IPS-15b (cell line): ENCODE data around the gene ANP32A.

Experiments used
- H3K27me3 ChIP-seq: one replicate; pipeline ENCODE4 v1.6.1; 2013; ENCODE audit warnings: low read length; ENCODE audit not compliant: control insufficient read depth, insufficient read depth
- H3K36me3 ChIP-seq: one replicate; pipeline ENCODE4 v1.6.1; 2013; ENCODE audit warnings: low read length; ENCODE audit not compliant: control insufficient read depth, insufficient read depth
- H3K4me1 ChIP-seq: one replicate; pipeline ENCODE4 v1.6.1; 2013; ENCODE audit warnings: mild to moderate bottlenecking, low read length; ENCODE audit not compliant: control insufficient read depth, insufficient read depth
- H3K4me3 ChIP-seq: one replicate; pipeline ENCODE4 v1.5.1; 2013; ENCODE audit warnings: low read depth, low read length
- H3K9ac ChIP-seq: one replicate; pipeline ENCODE4 v1.6.1; 2013; ENCODE audit warnings: low read depth, mild to moderate bottlenecking, low read length
- H3K9me3 ChIP-seq: one replicate; pipeline ENCODE4 v1.6.1; 2013; ENCODE audit warnings: mild to moderate bottlenecking, low read length; ENCODE audit not compliant: control insufficient read depth, insufficient read depth

Gene ANP32A

DNA sequence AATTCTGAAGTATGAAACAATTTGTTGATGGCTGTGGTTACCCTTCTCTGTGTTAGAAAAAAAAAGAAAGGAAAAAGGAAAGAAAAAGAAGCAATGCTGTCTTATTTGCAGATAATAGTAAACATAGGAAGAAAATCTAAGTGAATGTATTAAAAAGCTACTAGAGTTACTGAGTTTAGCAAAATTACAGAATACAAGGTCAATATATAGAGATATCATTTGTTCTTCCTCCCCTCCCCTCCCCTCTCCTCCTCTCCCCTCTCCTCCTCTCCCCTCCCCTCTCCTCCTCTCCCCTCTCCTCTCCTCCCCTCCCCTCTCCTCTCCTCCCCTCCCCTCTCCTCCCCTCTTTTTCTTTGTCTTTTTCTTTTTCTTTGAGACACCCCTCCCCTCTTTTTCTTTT is 69.1 kb downstream of the ANP32A start:
- no peaks in the 10 kb centered on the region for H3K9me3 ChIP-seq
- no peak overlapping the region for H3K9ac ChIP-seq
- no peaks in the 10 kb centered on the region for H3K36me3 ChIP-seq
- H3K4me3 ChIP-seq, result no peak overlapping the region
- no peaks in the 10 kb centered on the region for H3K27me3 ChIP-seq
- H3K4me1 ChIP-seq, result no peaks in the 10 kb centered on the region

- H3K9ac ChIP-seq, result no peak overlapping the region
- H3K27me3 ChIP-seq, result no peaks in the 10 kb centered on the region
- H3K9me3 ChIP-seq, result no peaks in the 10 kb centered on the region
- H3K4me1 ChIP-seq, result no peaks in the 10 kb centered on the region
- no peaks in the 10 kb centered on the region for H3K36me3 ChIP-seq
- H3K4me3 ChIP-seq, result no peak overlapping the region
These were observed 70.9 kb downstream of the ANP32A start for GRCh38 chr15:68749793-68750192.

GRCh38 chr15:68749365-68749764 is 71.3 kb downstream of the ANP32A start:
- no peak overlapping the region for H3K4me3 ChIP-seq
- no peaks in the 10 kb centered on the region for H3K27me3 ChIP-seq
- no peaks in the 10 kb centered on the region for H3K36me3 ChIP-seq

GRCh38 chr15:68743256-68743655 is 77.4 kb downstream of the ANP32A start:
- Histone ChIP-seq H3K36me3 (no peaks in the 10 kb centered on the region), H3K9ac (no peak overlapping the region), H3K4me3 (no peak overlapping the region), H3K4me1 (no peaks in the 10 kb centered on the region), H3K9me3 (no peaks in the 10 kb centered on the region), H3K27me3 (no peaks in the 10 kb centered on the region)

More at GRCh38 chr15:68749365-68749764, 71.3 kb downstream of the ANP32A start:
- Histone ChIP-seq H3K4me1 (no peaks in the 10 kb centered on the region), H3K9me3 (no peaks in the 10 kb centered on the region), H3K9ac (no peak overlapping the region)

DNA sequence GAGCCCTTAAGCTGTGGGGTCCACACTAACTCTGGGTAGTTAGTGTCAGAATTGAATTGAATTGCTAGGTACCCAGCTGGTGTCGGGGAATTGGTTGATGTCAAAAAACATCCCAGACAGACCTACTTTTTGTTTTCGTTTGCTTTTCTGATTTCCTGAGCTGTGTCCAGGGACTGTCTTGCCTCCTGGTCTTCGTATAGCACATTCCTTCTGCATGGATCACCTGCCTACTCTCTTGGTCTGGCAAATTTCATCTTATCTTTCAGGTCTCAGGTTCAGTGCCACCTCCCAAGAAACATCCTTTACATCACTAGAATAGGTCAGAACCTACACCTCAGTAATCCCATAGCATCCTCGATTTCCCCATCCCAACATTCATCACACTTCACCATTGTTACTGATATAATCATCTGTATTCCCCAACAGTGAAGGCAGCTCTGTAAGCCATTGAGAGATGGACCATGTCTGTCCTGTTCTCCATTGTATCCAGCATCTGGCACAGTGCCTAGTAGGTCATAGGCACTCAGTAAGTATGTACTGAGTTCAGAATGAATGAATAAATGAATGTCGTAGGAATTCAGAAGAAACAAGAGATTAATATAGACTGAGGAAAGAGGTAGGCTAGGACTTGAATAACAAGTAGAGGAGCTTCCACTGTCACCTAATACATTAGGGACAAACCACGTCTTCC is 81.2 kb downstream of the ANP32A start:
- Histone ChIP-seq H3K27me3 (no peaks in the 10 kb centered on the region), H3K36me3 (no peaks in the 10 kb centered on the region), H3K4me1 (no peaks in the 10 kb centered on the region), H3K4me3 (no peak overlapping the region), H3K9ac (no peak overlapping the region), H3K9me3 (no peaks in the 10 kb centered on the region)

GRCh38 chr15:68735610-68736009 is 85.1 kb downstream of the ANP32A start:
- Histone ChIP-seq H3K36me3 (no peaks in the 10 kb centered on the region), H3K27me3 (no peaks in the 10 kb centered on the region), H3K4me3 (no peak overlapping the region), H3K4me1 (no peaks in the 10 kb centered on the region), H3K9ac (no peak overlapping the region), H3K9me3 (no peaks in the 10 kb centered on the region)

DNA sequence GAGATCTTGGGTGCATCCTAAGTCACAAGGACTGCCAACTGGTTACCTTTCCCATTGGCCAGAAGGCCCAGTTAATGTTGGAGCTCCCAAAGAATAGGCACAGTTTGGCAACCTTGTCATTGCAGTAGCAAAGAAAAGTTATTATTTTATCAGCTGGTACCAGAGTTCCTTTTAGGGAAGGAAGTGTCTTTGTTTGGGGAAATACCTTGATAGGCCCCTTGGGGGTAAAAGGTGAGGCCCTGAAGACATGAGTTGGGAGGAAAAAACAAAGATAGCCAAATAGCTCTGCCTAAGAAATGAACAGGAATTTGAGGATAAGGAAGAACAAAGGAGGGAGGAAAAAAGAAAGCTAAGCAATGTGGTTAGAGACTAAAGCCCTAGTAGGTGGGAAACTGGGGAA is 85.8 kb downstream of the ANP32A start:
- Histone ChIP-seq H3K9me3 (no peaks in the 10 kb centered on the region), H3K4me1 (no peaks in the 10 kb centered on the region)

DNA sequence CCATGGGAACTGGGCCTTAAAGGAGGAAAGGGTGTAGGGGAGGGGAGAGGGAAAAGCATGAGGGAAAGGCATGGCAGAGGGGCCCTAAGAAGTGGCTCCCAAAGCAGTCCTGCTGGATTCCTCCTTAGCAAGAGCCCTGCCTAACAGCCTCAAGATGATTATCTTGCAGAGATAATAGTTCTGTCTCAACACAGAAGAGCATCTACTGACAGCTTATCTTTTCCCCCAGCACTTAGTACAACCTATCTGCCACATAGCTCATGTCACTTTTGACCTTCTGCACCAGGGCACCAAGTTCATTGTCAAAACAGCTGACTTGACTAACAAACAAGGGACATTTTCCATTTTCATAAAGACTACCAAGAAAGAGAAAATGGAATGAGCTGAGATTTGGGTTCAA is 86.3 kb downstream of the ANP32A start:
- no peak overlapping the region for H3K4me3 ChIP-seq
- H3K36me3 ChIP-seq, result no peaks in the 10 kb centered on the region
- no peaks in the 10 kb centered on the region for H3K9me3 ChIP-seq
- no peaks in the 10 kb centered on the region for H3K27me3 ChIP-seq
- H3K9ac ChIP-seq, result no peak overlapping the region
- no peaks in the 10 kb centered on the region for H3K4me1 ChIP-seq

More for the DNA sequence above, 85.8 kb downstream of the ANP32A start:
- Histone ChIP-seq H3K4me3 (no peak overlapping the region), H3K36me3 (no peaks in the 10 kb centered on the region), H3K9ac (no peak overlapping the region), H3K27me3 (no peaks in the 10 kb centered on the region)

DNA sequence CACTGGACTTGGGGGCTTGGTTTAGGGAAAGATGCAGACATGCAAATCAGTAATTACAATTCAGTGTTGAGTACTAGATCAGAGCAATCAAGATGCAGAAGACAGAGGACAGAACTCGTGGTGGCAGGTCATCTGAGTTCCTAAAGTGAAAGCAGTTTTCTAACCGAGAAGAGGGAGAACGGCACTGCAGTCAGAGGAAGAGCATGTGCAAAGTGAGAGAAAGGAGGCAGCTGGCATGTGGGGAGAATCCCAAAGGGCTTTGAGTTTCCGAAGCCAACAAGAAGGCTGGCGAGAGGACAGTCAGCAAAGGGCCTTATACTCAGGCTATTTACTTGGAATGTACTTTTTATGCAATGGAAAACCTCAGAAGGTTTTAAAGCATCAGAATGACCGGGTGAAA is 87.0 kb downstream of the ANP32A start:
- H3K9ac ChIP-seq, result no peak overlapping the region
- H3K27me3 ChIP-seq, result no peaks in the 10 kb centered on the region
- no peaks in the 10 kb centered on the region for H3K9me3 ChIP-seq
- H3K36me3 ChIP-seq, result no peaks in the 10 kb centered on the region
- H3K4me1 ChIP-seq, result no peaks in the 10 kb centered on the region
- no peak overlapping the region for H3K4me3 ChIP-seq

- no peaks in the 10 kb centered on the region for H3K36me3 ChIP-seq
These were observed 88.2 kb downstream of the ANP32A start for GRCh38 chr15:68732451-68732850.

DNA sequence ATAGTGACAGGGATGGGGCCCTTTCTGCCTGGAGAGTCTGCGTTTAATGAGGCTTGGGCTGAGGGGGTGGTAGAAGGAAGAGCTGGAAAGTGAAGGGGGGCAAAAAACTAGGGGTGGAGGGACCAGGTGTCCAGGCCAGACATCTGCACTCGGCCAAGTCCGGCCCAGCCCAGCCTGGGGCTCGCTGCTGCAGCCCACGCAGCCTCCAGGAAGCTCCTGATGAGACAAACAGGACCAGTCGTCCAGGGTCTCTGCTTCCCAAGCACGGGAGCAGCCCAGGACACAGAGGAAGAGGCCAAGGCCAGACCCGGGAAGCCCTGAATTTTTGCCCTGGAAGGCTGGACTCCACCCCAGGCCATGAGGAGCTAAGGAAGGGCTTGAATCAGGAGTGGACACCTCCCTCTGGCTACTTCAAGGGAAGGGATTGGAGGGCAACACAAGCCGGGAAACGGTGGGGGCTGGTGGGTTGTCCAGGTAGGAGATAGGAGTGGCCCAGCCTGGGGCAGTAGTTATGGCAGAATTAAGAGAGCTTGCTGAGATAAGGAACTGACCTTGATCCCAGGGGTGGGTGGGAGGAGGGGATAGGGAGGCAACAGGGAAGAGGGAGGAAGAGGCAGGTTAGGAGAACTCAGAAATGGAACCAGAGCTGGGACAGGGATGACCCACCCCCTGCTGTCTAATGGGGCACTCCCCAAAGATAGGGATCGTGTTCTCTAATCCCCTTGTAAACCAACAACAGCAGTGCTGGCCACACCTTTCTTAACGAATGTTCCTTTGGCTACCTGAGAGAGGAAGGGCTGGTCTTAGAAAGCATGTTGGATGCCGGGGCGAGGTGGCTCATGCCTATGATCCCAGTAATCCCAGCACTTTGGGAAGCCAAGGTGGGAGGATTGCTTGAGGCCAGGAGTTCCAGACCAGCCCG is 89.5 kb downstream of the ANP32A start:
- Histone ChIP-seq H3K4me1 (no peaks in the 10 kb centered on the region), H3K27me3 (no peaks in the 10 kb centered on the region), H3K9me3 (no peaks in the 10 kb centered on the region), H3K36me3 (no peaks in the 10 kb centered on the region), H3K4me3 (no peak overlapping the region), H3K9ac (no peak overlapping the region)

More at GRCh38 chr15:68732451-68732850, 88.2 kb downstream of the ANP32A start:
- no peak overlapping the region for H3K4me3 ChIP-seq
- H3K4me1 ChIP-seq, result no peaks in the 10 kb centered on the region
- no peaks in the 10 kb centered on the region for H3K9me3 ChIP-seq
- H3K27me3 ChIP-seq, result no peaks in the 10 kb centered on the region
- no peak overlapping the region for H3K9ac ChIP-seq

- Histone ChIP-seq H3K9me3 (no peaks in the 10 kb centered on the region), H3K4me3 (no peak overlapping the region), H3K9ac (no peak overlapping the region), H3K4me1 (no peaks in the 10 kb centered on the region), H3K36me3 (no peaks in the 10 kb centered on the region), H3K27me3 (no peaks in the 10 kb centered on the region)
These were observed 90.2 kb downstream of the ANP32A start for GRCh38 chr15:68730471-68730919.
